Panc1 (cell line): Measurements from ENCODE around the gene ZBTB11. TPM values are rescaled to one million over a fixed set of nuclear protein-coding genes. Genes with fewer than 3 reads are reported as not detected.

Source experiments
- ATAC-seq: fragments of 200-7000 bp; cut with Tn5 transposase; 2 replicates; pipeline ENCODE4 v1.9.1; 2020; ENCODE audit warnings: mild to moderate bottlenecking, moderate library complexity
- BruUV-seq: library from RNA; stranded (reverse); fragments of 400-500 nt; replicated peaks from 2 replicates; lab custom pipeline; 2021; lab: Mats Ljungman, UMichigan
- CTCF ChIA-PET: fragments of 300-600 bp; sonication (Branson Sonifier 250); formaldehyde crosslinking; loops from one replicate; lab custom pipeline; 2022; ENCODE audit warnings: antibody characterized with exemption; lab: Charles Lee
- POLR2A ChIA-PET: fragments of 300-600 bp; sonication (Branson Sonifier 250); formaldehyde crosslinking; loops from one replicate; lab custom pipeline; 2022; ENCODE audit warnings: antibody characterized with exemption; lab: Charles Lee
- DNase-seq: peaks from one replicate; pipeline ENCODE4 v3.0.0-alpha.2; 2010; ENCODE audit warnings: low read depth, low spot score
- H3K27ac ChIP-seq: 2 replicates; pipeline ENCODE4 v1.5.1; 2011; ENCODE audit warnings: mild to moderate bottlenecking, low read length, inconsistent platforms
- H3K27me3 ChIP-seq: fragments of 200-500 bp; sonication (Bioruptor generic); 2 replicates; pipeline ENCODE4 v1.6.0; 2014; ENCODE audit warnings: low read length, inconsistent platforms; ENCODE audit not compliant: control insufficient read depth, insufficient read depth
- H3K36me3 ChIP-seq: fragments of 200-500 bp; sonication (Bioruptor generic); 2 replicates; pipeline ENCODE4 v1.5.1; 2014; ENCODE audit warnings: inconsistent platforms, mild to moderate bottlenecking, low read length, moderate library complexity; ENCODE audit not compliant: control insufficient read depth, insufficient read depth
- H3K4me1 ChIP-seq: 2 replicates; pipeline ENCODE4 v1.5.1; 2011; ENCODE audit warnings: inconsistent platforms, mild to moderate bottlenecking, low read length, moderate library complexity; ENCODE audit not compliant: control insufficient read depth, insufficient read depth
- H3K4me3 ChIP-seq, 2 experiments: 2 replicates each; pipeline ENCODE4 v1.5.1; 2011 to 2012; ENCODE audit warnings: low read depth in 2 of 2, low read length in 2 of 2, mild to moderate bottlenecking in 2 of 2, inconsistent platforms in 1 of 2, moderate library complexity in 1 of 2
- H3K9me3 ChIP-seq: fragments of 200-500 bp; sonication (Bioruptor generic); 2 replicates; pipeline ENCODE4 v1.5.1; 2014; ENCODE audit warnings: low read depth, mild to moderate bottlenecking, inconsistent platforms, low read length, moderate library complexity; ENCODE audit not compliant: control insufficient read depth, insufficient read depth
- POLR2AphosphoS5 ChIP-seq: IDR thresholded peaks from 2 replicates; pipeline ENCODE4 v1.6.1; 2012; ENCODE audit warnings: mild to moderate bottlenecking, low read depth, low read length, moderate library complexity
- SIN3A ChIP-seq: IDR thresholded peaks from 2 replicates; pipeline ENCODE4 v1.6.1; 2012; ENCODE audit warnings: low read depth, mild to moderate bottlenecking, low read length, moderate library complexity, borderline replicate concordance; ENCODE audit not compliant: insufficient read depth
- TCF7L2 ChIP-seq: IDR thresholded peaks from 2 replicates; pipeline ENCODE4 v1.6.1; 2011; ENCODE audit warnings: mild to moderate bottlenecking, low read depth, low read length, inconsistent platforms
- in situ Hi-C: cut with HindIII; loops from 2 replicates; pipeline ENCODE4 v1.10.0; 2016; ENCODE audit warnings: low sequenced_read_pairs, low pct_unique_long_range_greater_than_20kb
- intact Hi-C: fragments of 100-400 bp; cut with micrococcal nuclease; formaldehyde crosslinking; loops from one replicate; pipeline ENCODE4 v1.10.0; 2022; ENCODE audit not compliant: unreplicated experiment
- total RNA-seq: library from RNA; stranded (reverse); gene quantifications from one replicate; pipeline ENCODE4 v1.2.1, GENCODE V29; 2021; ENCODE audit not compliant: unreplicated experiment
- TF ChIP-seq, protein P1 (sequence below): fragments of 450-650 bp; IDR thresholded peaks from 2 replicates; pipeline ENCODE4 v1.5.1; 2017; ENCODE audit warnings: mild to moderate bottlenecking
- TF ChIP-seq, protein P2 (sequence below), 2 experiments: IDR thresholded peaks; 2 replicates each; pipeline ENCODE4 v1.6.1; 2011 to 2012; ENCODE audit warnings: low read depth in 2 of 2, control low read depth in 1 of 2, low read length in 1 of 2, mild to moderate bottlenecking in 1 of 2, moderate library complexity in 1 of 2; ENCODE audit not compliant: insufficient read depth in 1 of 2

Gene ZBTB11
- total RNA-seq, 1 experiment from 2014 or later = 20.1 TPM

DNA sequence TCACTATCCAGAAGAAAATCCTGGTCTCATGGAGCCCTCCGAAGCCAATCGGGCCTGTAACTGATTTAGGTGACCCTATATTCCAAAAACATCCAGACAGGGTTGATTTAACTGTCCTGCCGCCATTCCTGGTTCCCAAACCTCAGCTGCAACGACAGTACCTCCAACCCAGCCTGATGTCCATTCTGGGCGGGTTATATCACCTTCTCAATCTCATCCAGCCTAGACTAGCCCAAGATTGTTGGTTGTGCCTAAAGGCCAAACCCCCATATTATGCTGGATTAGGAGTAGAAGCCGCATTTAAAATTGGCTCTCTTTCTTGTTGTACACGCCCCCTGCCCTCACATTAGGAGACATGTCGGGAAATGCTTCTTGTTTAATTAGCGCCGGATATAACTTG is 36.7 kb downstream of the ZBTB11 start:
- ChIA-PET POLR2A (no interaction called here), CTCF (no interaction called here)
- no TSS peak for BruUV-seq
- H3K9me3 ChIP-seq = no peaks in the 10 kb centered on the region
- no peaks in the 10 kb centered on the region for H3K36me3 ChIP-seq
- no peak overlapping the region for H3K27ac ChIP-seq
- TF ChIP-seq, protein P1, sequence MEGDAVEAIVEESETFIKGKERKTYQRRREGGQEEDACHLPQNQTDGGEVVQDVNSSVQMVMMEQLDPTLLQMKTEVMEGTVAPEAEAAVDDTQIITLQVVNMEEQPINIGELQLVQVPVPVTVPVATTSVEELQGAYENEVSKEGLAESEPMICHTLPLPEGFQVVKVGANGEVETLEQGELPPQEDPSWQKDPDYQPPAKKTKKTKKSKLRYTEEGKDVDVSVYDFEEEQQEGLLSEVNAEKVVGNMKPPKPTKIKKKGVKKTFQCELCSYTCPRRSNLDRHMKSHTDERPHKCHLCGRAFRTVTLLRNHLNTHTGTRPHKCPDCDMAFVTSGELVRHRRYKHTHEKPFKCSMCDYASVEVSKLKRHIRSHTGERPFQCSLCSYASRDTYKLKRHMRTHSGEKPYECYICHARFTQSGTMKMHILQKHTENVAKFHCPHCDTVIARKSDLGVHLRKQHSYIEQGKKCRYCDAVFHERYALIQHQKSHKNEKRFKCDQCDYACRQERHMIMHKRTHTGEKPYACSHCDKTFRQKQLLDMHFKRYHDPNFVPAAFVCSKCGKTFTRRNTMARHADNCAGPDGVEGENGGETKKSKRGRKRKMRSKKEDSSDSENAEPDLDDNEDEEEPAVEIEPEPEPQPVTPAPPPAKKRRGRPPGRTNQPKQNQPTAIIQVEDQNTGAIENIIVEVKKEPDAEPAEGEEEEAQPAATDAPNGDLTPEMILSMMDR = no peak
- no peak for TF ChIP-seq POLR2AphosphoS5
- TF ChIP-seq, protein P2, sequence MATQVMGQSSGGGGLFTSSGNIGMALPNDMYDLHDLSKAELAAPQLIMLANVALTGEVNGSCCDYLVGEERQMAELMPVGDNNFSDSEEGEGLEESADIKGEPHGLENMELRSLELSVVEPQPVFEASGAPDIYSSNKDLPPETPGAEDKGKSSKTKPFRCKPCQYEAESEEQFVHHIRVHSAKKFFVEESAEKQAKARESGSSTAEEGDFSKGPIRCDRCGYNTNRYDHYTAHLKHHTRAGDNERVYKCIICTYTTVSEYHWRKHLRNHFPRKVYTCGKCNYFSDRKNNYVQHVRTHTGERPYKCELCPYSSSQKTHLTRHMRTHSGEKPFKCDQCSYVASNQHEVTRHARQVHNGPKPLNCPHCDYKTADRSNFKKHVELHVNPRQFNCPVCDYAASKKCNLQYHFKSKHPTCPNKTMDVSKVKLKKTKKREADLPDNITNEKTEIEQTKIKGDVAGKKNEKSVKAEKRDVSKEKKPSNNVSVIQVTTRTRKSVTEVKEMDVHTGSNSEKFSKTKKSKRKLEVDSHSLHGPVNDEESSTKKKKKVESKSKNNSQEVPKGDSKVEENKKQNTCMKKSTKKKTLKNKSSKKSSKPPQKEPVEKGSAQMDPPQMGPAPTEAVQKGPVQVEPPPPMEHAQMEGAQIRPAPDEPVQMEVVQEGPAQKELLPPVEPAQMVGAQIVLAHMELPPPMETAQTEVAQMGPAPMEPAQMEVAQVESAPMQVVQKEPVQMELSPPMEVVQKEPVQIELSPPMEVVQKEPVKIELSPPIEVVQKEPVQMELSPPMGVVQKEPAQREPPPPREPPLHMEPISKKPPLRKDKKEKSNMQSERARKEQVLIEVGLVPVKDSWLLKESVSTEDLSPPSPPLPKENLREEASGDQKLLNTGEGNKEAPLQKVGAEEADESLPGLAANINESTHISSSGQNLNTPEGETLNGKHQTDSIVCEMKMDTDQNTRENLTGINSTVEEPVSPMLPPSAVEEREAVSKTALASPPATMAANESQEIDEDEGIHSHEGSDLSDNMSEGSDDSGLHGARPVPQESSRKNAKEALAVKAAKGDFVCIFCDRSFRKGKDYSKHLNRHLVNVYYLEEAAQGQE (IDR thresholded peaks at IDR 0.05; ENCODE audit: insufficient read depth in 1 of 2, low read depth in 2 of 2, low read length in 1 of 2) = no peak
- TF ChIP-seq TCF7L2 = no peak
- TF ChIP-seq SIN3A = no peak
- no peak overlapping the region for H3K4me3 ChIP-seq
- no peak for ATAC-seq
- no peak for DNase-seq
- H3K4me1 ChIP-seq = 0 out of 2 replicates have a peak, but pooled peaks cover 2% of the 10 kb centered on the region
- no peaks in the 10 kb centered on the region for H3K27me3 ChIP-seq
- in situ Hi-C loops (no loop called here), intact Hi-C loops (no loop called here)

DNA sequence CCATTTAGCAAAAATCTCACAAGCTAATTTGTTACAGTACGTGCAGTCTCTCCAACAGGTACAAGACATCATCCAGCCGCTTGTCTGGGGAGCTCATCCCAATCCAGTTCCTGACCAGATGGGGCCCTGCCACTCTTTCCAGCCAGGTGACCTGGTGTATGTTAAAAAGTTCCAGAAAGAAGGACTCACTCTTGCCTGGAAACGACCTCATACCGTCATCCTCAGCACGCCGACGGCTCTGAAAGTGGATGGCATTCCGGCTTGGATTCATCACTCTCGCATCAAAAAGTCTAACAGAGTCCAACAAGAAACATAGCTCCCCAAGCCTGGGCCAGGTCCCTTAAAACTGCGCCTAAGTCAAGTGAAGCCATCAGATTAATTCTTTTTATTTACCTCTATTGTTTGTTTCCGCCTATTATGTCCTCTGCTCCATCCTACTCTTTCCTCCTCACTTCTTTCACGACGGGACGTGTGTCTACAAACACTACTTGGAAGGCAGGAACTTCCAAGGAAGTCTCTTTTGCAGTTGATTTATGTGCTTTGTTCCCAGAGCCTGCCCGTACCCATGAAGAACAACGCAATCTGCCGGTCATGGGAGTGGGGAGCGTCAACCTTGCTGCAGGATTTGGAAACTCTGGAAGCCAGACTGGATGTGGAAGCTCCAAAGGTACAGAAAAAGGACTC is 37.5 kb downstream of the ZBTB11 start:
- TF ChIP-seq TCF7L2 (no peak), SIN3A (no peak), POLR2AphosphoS5 (no peak)
- TF ChIP-seq, protein P1 = no peak
- TF ChIP-seq, protein P2 (IDR thresholded peaks at IDR 0.05; ENCODE audit: insufficient read depth in 1 of 2, low read depth in 2 of 2, low read length in 1 of 2) = no peak
- CTCF ChIA-PET = no interaction called here
- intact Hi-C loops (no loop called here), in situ Hi-C loops (no loop called here)
- 0 out of 2 replicates have a peak, but pooled peaks cover 2% of the 10 kb centered on the region for H3K4me1 ChIP-seq
- POLR2A ChIA-PET = no interaction called here
- DNase-seq = no peak
- no peak overlapping the region for H3K27ac ChIP-seq
- ATAC-seq = no peak
- H3K36me3 ChIP-seq = no peaks in the 10 kb centered on the region
- no peak overlapping the region for H3K4me3 ChIP-seq
- H3K9me3 ChIP-seq = no peaks in the 10 kb centered on the region
- H3K27me3 ChIP-seq = no peaks in the 10 kb centered on the region
- no TSS peak for BruUV-seq
